ENCODE results near the gene HCFC1. TPM values are rescaled to one million over a fixed set of nuclear protein-coding genes. Genes with fewer than 3 reads are reported as not detected.

HCFC1 gene
- total RNA-seq, 1 experiment from 2014 or later, result 137 TPM

DNA sequence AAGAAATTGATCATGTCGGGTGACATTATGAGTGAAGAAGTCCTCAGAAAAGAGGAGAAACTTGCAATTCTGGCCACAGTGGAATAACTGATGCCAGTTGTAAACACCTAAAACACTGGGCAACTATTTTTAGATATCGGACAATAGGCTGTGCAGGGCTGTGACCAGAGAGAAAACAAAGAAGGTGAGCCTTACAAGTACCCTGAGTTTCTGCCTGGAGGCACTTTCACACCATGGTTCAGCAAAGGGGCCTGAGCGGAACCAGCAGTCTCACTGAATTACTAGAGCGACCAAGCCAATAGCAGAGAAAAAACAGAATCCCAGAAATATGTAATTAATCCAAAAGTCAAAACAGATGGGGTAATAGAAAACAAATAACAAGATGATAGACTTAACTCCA, 36.9 kb upstream of the HCFC1 start:
- ChIA-PET CTCF (no interaction called here), POLR2A (ENCODE audit: low non-redundant PET) (no interaction called here)
- intact Hi-C loops (cut with micrococcal nuclease; ENCODE audit: unreplicated experiment), result no loop called here
- H3K9me3 ChIP-seq (ENCODE audit: low read depth, low read length, poor library complexity, severe bottlenecking), result no peaks in the 10 kb centered on the region
- TF ChIP-seq EZH2 (IDR thresholded peaks at IDR 0.05; ENCODE audit: borderline replicate concordance, low read depth, low read length, poor library complexity, severe bottlenecking), result no peak
- no peak for TF ChIP-seq CTCF (conservative IDR thresholded peaks at IDR 0.05; ENCODE audit: low read depth, low read length)
- H3K27me3 ChIP-seq (replicated peaks; ENCODE audit: insufficient read depth, low read depth, low read length, poor library complexity), result no peaks in the 10 kb centered on the region
- H3K36me3 ChIP-seq (ENCODE audit: insufficient read depth, low read length, poor library complexity, severe bottlenecking), result peaks cover 4% of the 10 kb centered on the region
- no peak for DNase-seq (ENCODE audit: low spot score)
- no peaks in the 10 kb centered on the region for H3K4me1 ChIP-seq (ENCODE audit: insufficient read depth, low read length, poor library complexity, severe bottlenecking)
- no TSS peak for BruUV-seq (replicated peaks)
- no peak overlapping the region for H3K4me3 ChIP-seq (ENCODE audit: low read depth, low read length, poor library complexity, severe bottlenecking)
- H3K27ac ChIP-seq (ENCODE audit: low read depth, low read length, poor library complexity, severe bottlenecking), result no peak overlapping the region

DNA sequence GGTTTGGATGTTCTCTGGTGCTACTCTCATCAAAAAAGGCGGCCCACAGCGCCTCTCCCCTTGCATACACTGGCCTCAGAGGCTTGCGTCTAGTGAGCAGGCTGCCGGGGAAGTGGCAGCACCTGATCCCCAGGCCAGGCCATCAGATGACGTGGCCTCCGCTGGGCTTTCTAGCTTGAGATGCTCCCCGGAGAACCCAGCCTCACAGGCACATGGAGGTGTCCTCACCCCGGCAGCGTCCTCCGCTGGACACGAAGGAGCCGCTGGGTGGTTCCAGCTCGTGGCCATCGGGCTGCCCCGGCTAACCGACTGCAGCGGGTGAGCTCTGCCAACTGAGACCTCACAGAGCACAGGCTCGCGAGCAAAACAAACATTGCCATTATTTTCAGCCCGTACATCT, 35.3 kb upstream of the HCFC1 start:
- no peak overlapping the region for H3K27ac ChIP-seq (ENCODE audit: low read depth, low read length, poor library complexity, severe bottlenecking)
- DNase-seq (ENCODE audit: low spot score), result no peak
- intact Hi-C loops (cut with micrococcal nuclease; ENCODE audit: unreplicated experiment), result no loop called here
- POLR2A ChIA-PET (ENCODE audit: low non-redundant PET), result no interaction called here
- H3K36me3 ChIP-seq (ENCODE audit: insufficient read depth, low read length, poor library complexity, severe bottlenecking), result no peaks in the 10 kb centered on the region
- H3K27me3 ChIP-seq (replicated peaks; ENCODE audit: insufficient read depth, low read depth, low read length, poor library complexity), result no peaks in the 10 kb centered on the region
- no peak overlapping the region for H3K4me3 ChIP-seq (ENCODE audit: low read depth, low read length, poor library complexity, severe bottlenecking)
- no peak for TF ChIP-seq CTCF (conservative IDR thresholded peaks at IDR 0.05; ENCODE audit: low read depth, low read length)
- no peak for TF ChIP-seq EZH2 (IDR thresholded peaks at IDR 0.05; ENCODE audit: borderline replicate concordance, low read depth, low read length, poor library complexity, severe bottlenecking)
- no peaks in the 10 kb centered on the region for H3K9me3 ChIP-seq (ENCODE audit: low read depth, low read length, poor library complexity, severe bottlenecking)
- CTCF ChIA-PET, result no interaction called here
- no peaks in the 10 kb centered on the region for H3K4me1 ChIP-seq (ENCODE audit: insufficient read depth, low read length, poor library complexity, severe bottlenecking)
- BruUV-seq (replicated peaks), result no TSS peak

GRCh38 chrX:154004315-154004714, 32.7 kb upstream of the HCFC1 start:
- TF ChIP-seq EZH2 (IDR thresholded peaks at IDR 0.05; ENCODE audit: borderline replicate concordance, low read depth, low read length, poor library complexity, severe bottlenecking) (no peak), CTCF (conservative IDR thresholded peaks at IDR 0.05; ENCODE audit: low read depth, low read length) (no peak)
- H3K36me3 ChIP-seq (ENCODE audit: insufficient read depth, low read length, poor library complexity, severe bottlenecking), result no peaks in the 10 kb centered on the region
- BruUV-seq (replicated peaks), result no TSS peak
- no peak overlapping the region for H3K4me3 ChIP-seq (ENCODE audit: low read depth, low read length, poor library complexity, severe bottlenecking)
- ChIA-PET POLR2A (ENCODE audit: low non-redundant PET) (no interaction called here), CTCF (no interaction called here)
- no peak for DNase-seq (ENCODE audit: low spot score)
- H3K27ac ChIP-seq (ENCODE audit: low read depth, low read length, poor library complexity, severe bottlenecking), result no peak overlapping the region
- no peaks in the 10 kb centered on the region for H3K9me3 ChIP-seq (ENCODE audit: low read depth, low read length, poor library complexity, severe bottlenecking)
- intact Hi-C loops (cut with micrococcal nuclease; ENCODE audit: unreplicated experiment), result no loop called here
- H3K27me3 ChIP-seq (replicated peaks; ENCODE audit: insufficient read depth, low read depth, low read length, poor library complexity), result no peaks in the 10 kb centered on the region
- no peaks in the 10 kb centered on the region for H3K4me1 ChIP-seq (ENCODE audit: insufficient read depth, low read length, poor library complexity, severe bottlenecking)
